Vagina (tissue), 2 donors: ENCODE measurements around the gene EPAS1.

Experiments
- POLR2A ChIP-seq, 2 donors: fragments of 450-650 bp; IDR thresholded peaks; one replicate each; pipeline ENCODE4 v1.6.1; 2017; ENCODE audit warnings: antibody characterized with exemption in 2 of 2, mild to moderate bottlenecking in 2 of 2, moderate library complexity in 2 of 2
- POLR2AphosphoS5 ChIP-seq, 2 donors: sonication (generic); formaldehyde crosslinking; IDR thresholded peaks; one replicate each; pipeline ENCODE4 v1.9.0; 2017; ENCODE audit warnings: antibody characterized with exemption in 2 of 2, mild to moderate bottlenecking in 2 of 2, low read depth in 1 of 2; ENCODE audit not compliant: insufficient read depth in 1 of 2
- TF ChIP-seq, protein P1 (sequence below), 3 experiments: fragments of 450-650 bp in 2 of 3; fragments of 200-600 bp in 1 of 3; sonication (generic) in 1 of 3; IDR thresholded peaks; one replicate each; pipeline ENCODE4 v1.5.1; 2017 to 2019; ENCODE audit warnings: antibody characterized with exemption in 3 of 3, mild to moderate bottlenecking in 2 of 3, moderate library complexity in 2 of 3

DNA sequence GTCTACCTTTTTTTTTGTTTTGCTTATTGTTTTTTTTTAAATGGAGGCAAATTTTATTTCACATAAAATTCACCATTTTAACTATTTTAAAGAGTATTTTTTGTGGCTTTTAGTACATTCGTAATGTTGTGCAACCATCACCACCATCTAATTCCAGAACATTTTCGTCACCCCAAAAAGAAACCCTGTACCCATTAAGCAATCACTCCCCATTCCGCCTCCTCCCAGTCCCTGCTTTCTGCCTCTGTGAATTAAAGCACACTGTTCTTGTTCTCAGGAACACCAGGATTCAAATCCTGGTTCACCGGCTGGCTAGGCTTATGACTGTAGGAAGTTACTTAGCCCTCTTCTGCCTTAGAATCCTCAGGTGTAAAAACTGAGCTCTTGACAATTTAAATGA lies 36.9 kb upstream of the EPAS1 start:
- TF ChIP-seq, protein P1, sequence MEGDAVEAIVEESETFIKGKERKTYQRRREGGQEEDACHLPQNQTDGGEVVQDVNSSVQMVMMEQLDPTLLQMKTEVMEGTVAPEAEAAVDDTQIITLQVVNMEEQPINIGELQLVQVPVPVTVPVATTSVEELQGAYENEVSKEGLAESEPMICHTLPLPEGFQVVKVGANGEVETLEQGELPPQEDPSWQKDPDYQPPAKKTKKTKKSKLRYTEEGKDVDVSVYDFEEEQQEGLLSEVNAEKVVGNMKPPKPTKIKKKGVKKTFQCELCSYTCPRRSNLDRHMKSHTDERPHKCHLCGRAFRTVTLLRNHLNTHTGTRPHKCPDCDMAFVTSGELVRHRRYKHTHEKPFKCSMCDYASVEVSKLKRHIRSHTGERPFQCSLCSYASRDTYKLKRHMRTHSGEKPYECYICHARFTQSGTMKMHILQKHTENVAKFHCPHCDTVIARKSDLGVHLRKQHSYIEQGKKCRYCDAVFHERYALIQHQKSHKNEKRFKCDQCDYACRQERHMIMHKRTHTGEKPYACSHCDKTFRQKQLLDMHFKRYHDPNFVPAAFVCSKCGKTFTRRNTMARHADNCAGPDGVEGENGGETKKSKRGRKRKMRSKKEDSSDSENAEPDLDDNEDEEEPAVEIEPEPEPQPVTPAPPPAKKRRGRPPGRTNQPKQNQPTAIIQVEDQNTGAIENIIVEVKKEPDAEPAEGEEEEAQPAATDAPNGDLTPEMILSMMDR (IDR thresholded peaks at IDR 0.05) = no peak
- TF ChIP-seq POLR2AphosphoS5 (IDR thresholded peaks at IDR 0.05; ENCODE audit: insufficient read depth in 1 of 2, low read depth in 1 of 2) (no peak), POLR2A (IDR thresholded peaks at IDR 0.05) (no peak)
